HG03457 (cell line): ENCODE measurements around the gene OR4N2.
"Not testable (repeated sequence)": the region's sequence is repeated elsewhere in the genome, so short reads cannot be mapped to it uniquely, and the experiment has no call there.

Source experiments
- ATAC-seq: cut with Tn5 transposase; IDR thresholded peaks from one replicate; pipeline ENCODE4 v1.9.1; 2021; ENCODE audit warnings: moderate number of reproducible peaks; ENCODE audit not compliant: unreplicated experiment

OR4N2 gene, protein sequence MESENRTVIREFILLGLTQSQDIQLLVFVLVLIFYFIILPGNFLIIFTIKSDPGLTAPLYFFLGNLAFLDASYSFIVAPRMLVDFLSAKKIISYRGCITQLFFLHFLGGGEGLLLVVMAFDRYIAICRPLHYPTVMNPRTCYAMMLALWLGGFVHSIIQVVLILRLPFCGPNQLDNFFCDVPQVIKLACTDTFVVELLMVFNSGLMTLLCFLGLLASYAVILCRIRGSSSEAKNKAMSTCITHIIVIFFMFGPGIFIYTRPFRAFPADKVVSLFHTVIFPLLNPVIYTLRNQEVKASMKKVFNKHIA

DNA sequence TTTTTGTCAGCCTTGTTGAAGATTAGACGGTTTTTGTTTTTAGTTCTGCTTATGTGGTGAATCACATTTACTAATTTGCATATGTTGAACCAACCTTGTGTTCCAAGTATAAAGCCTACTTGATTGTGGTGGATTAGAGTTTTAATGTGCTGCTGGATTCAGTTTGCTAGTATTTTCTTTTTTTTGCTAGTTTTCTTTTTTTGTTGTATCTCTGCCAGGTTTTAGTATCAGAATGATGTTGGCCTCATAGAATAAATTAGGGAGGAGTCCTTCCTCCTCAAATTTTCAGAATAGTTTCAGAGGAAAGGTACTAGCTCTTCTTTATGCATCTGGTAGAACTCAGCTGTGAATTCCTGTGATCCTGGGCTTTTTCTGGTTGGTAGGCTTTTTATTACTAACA, at the start of gene OR4N2:
OR4N2 (plus strand) TSS at position 301 of the 400 bp plus-strand sequence. CDS start 23,679 bp downstream, outside the sequence.
- not testable (repeated sequence) for ATAC-seq

DNA sequence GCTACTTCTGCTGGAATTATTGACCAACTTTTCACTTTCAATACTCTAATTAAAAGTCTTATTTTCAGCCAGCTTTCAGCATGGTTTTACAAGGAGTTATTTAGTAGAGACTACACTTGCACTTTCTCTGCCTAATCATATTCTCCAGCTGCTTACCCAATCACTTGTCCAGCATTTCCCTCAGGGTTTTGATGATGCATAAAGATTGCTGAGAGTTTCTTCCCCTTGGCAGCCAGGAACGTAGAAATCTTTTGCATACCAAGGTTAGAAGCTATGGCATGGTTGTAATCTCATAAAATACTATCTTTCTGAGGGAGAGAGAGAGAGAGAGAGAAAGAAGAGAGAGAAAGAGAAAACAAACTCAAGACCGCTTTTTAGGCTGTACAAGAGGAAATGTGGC, 49.4 kb upstream of the OR4N2 start:
- ATAC-seq, result no peak

DNA sequence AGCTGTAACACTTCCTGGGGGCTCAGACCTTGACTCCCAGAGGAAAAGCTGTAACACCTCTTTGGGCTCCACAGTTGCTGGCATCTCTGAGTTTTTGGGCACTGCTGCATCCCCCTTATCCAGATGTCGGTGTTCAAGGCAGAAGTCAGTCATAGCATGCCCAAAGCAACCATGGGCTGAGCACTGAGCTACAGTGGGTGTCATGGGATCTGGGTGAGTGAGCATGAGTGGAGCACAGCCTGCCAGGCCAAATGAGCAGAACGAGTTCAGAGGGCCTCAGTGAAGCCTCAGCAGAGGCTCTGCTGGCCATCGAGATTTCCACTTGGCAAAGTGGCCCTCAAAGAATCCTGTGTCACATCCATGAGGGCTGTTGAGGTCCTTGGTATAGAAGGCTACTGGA, 32.1 kb upstream of the OR4N2 start:
- not testable (repeated sequence) for ATAC-seq

DNA sequence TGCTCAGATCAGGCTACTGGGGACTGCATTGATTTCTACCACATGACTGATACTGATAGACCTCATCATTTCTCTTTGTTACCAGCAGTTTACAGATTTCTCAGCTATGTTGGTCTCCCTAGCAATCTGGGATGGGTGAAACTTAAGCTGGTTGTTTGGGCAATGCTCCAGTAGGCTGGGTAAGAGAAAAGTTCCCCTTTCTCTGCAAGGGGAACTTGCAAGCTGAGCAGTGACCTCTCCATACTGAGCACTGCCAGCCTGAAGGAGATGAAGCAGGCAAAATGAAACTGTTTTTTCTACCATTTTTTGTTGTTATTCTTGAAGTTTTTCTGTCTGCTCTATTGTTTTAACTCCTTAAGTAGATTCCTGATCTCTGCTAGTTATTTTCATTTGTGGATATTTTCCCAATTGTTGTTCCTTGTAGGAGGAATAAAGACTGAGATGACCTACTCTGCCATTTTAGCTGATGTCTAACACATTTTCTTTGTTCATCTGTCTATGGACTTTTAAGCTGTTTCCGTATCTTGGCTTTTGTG, 31.6 kb upstream of the OR4N2 start:
- ATAC-seq, result no peak

DNA sequence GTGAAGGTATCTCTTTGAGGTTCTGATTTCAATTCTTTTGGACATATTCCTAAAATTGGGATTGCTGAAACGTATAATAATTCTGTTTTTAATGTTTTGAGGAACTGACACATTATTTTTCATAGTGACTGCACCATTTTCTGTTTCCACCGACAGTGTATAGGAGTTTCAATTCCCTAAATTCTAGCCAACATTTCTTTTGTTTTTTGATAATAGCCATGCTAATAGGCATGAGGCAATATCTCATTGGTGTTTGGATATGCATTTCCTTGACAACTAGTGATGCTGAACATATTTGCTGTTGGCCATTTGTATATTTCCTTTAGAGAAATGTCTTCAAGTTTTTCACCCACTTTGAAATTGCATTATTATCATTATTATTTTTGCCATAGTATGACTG, 31.1 kb upstream of the OR4N2 start:
- ATAC-seq, result not testable (repeated sequence)

DNA sequence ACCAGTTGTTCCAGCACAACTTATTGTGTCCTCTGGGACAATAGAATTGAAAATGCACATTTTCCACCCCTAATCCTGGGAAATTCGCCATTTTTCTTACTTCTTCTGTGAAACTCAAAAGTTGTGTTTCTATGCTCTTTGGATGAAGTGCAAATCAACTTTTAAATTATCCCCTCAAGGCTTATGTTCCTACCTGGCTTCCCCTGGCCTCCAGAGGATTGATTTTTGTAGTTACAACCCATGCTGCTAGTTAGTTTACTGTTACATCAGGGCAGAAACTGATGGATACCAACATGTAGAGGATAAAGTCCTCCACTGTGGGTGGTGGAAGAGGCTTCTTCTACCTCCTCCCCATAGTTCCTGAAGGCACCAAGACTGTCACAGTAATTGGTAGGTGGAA, 30.4 kb upstream of the OR4N2 start, which contains the start of gene OR4M1:
OR4M1 (plus strand) TSS at position 301 of the 400 bp plus-strand sequence. CDS start 6,819 bp downstream, outside the sequence.
- ATAC-seq, result not testable (repeated sequence)

DNA sequence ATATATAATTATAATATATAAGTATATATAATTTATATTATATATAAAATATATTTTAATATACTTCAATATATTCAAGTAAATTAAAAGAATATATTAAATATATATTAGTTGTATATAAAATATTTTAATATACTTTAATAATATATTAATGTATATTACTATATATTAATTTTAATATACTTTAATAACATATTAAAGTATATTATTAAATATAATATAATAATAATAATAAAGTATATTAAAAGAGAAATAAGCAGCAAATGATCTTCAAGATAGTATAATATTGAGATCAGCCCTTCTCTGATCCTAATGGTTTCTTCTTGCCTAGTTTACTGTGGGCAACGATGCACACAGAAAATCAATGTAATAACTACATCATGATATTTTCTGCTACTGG, 28.0 kb upstream of the OR4N2 start:
- no peak for ATAC-seq

DNA sequence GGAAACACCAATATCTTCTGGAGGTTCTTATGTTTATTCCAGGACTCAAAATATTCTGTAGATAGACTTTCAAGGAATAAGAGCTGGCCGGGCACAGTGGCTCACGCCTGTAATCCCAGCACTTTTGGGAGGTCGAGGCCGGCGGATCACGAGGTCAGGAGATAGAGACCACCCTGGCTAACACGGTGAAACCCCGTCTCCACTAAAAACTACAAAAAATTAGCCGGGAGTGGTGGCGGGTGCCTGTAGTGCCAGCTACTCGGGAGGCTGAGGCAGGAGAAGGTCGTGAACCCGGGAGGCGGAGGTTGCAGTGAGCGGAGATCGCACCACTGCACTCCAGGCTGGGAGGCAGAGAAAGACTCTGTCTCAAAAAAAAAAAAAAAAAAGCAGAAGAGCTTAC, 17.7 kb upstream of the OR4N2 start:
- ATAC-seq, result not testable (repeated sequence)

DNA sequence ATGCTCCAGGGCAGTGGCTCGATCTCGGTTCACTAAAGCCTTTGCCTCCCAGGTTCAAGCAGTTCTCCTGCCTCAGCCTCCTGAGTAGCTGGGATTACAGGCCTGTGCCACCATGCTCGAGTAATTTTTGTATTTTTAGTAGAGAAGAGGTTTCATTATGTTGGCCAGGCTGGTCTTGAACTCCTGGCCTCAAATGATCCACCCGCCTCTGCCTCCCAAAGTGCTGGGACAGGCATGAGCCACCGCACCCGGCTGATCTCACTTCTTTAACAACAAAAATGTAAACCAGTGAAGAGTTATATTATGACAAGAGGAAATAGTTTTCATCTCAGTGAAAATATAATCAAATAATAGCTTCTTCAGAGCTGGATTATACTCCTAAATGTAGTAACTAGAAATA, 16.3 kb upstream of the OR4N2 start:
- not testable (repeated sequence) for ATAC-seq

DNA sequence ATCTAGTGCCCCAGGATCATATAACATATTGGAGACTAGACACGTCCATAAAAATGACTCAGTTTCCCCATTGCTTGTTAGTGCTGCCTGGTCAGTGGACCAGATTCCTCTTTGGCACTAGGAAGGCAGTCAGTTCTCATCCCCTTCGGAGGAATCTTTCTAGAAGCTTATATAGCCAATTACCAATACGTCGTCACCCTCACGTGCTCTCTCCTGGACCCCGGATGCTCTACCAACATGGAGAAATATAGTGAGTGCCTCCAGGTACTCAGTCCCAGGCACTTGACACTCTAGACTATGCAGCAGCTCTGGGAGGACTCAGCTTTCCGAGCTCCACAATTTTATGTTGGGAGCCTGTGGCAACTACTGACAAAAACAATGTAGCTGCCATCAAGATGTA, 15.4 kb upstream of the OR4N2 start:
- not testable (repeated sequence) for ATAC-seq

DNA sequence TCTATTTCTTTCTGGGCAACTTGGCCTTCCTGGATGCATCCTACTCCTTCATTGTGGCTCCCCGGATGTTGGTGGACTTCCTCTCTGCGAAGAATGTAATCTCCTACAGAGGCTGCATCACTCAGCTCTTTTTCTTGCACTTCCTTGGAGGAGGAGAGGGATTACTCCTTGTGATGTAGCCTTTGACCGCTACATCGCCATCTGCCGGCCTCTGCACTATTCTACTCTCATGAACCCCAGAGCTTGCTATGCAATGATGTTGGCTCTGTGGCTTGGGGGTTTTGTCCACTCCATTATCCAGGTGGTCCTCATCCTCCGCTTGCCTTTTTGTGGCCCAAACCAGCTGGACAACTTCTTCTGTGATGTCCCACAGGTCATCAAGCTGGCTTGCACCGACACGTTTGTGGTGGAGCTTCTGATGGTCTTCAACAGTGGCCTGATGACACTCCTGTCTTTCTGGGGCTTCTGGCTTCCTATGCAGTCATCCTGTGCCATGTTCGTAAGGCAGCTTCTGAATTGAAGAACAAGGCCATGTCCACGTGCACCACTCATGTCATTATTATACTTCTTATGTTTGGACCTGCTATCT, 7.0 kb upstream of the OR4N2 start:
- not testable (repeated sequence) for ATAC-seq

DNA sequence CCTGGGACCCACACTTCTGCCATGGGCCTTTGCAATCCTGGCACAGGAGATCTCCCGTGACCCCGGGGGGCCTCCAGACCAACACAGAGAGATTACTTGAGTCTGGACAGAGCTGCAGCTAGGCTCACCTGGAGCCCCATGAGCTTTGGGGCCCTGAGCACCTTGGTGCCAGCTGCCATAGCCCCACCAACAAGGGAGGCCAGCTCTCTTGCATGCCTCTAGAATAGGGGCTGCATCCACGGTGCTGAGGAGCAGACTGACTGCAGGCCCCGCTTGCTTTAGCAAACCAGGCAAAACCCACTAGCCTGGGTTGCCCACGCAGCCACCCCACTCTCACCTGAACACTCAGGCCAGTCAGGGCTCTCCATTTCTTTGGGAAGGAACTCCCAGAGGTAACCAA, 3.7 kb upstream of the OR4N2 start:
- no peak for ATAC-seq

DNA sequence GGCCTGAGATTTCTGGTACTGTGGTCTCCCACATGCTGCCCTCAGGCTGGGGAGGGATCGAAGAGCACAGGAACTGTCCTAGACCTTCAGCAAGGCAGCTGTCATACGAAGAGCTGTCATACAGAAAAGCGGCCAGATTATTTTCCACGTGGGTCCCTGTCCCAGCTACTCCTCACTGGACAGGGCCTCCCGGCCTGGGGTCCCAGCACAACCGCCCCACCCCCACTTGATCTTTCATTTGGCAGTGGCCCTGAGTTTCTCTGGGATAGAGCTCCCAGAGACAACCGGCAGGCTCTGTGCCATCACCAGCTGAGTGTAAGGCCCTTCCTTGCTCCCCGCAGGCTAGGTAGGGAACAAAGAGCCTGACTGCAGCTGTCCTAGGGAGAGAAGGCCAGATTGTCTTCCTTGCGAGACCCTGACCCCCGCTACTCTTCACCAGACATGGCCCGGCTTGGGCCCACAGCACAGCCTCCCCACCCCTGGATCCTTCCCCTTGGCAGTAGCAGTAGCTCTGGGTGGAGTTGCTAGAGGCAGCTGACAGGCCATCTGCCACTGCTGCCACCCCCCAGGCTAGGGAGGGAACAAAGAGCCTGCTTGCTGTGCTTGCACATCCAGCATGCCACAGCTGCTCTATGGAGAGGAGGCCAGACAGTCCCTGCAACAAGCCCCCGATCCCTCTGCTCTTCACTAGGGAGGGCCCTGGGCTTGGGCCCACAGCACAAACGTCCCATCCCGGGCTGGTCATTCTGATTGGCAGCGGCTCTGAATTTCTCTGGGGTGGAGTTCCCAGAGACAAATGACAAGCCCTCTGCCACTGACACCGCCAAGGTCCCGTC, 3.1 kb upstream of the OR4N2 start:
- ATAC-seq, result no peak

DNA sequence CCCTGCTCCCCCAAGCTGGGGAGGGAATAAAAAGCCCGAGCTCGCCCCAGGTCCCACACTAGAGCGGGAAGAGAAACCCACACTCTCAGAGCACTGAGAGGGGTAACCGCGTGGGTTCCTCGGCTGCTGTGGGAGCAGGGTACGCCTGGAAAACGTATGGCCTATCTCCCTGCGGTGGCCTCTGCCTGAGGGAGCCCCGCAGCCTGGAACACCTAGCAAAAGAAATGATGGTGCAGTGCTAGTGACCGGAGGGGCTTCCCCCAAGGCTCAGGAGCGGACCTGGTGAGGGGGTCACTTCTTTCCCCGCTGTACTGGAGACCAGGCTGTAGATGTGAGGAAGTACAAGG, 2.5 kb upstream of the OR4N2 start:
- ATAC-seq, result no peak

DNA sequence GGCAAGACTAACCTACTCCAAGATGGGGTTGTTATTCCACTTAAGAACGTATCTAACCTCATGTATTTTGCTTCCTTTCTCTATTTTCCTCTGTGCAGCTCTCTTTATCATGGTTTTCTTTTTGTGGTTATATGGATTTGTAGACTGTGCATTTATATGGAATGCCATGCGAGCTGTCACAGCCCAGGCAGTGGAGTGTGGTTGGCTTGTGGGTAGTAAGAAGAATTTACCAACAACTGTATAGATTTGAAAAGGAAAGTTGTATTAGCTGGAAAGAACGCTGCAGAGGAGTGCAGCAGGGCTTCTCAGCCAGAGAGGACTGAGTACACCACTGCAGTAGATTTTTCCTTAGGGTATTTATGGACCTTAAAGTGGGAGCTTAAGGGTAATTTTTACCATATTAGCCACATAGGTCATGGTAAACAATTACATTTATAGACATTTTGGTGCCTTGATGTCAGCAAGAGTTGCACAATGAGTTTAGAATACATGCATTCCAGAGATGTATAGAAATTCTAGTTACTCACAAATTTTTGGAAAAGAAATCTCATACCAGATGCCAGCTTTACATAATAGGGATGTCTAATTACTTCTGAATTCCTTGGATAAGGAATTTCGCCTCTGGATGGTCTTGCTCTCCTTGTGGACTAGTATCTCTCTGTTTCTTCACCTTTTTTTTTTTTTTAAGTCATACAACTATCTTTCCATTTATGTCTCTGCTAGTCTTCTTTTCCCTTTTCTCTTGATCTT, 9.8 kb downstream of the OR4N2 start:
- ATAC-seq, result not testable (repeated sequence)

DNA sequence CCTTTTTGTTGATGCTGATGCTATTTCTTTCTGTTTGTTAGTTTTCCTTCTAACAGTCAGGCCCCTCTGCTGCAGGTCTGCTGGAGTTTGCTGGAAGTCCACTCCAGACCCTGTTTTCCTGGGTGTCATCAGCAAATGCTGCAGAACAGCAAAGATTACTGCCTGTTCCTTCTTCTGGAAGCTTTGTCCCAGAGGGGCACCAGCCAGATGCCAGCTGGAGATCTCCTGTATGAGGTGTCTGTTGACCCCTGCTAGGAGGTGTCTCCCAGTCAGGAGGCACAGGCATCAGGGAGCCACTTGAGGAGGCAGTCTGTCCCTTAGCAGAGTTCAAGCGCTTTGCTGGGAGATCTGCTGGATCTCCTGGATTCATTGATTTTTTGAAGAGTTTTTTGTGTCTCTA, 16.3 kb downstream of the OR4N2 start:
- ATAC-seq, result not testable (repeated sequence)

DNA sequence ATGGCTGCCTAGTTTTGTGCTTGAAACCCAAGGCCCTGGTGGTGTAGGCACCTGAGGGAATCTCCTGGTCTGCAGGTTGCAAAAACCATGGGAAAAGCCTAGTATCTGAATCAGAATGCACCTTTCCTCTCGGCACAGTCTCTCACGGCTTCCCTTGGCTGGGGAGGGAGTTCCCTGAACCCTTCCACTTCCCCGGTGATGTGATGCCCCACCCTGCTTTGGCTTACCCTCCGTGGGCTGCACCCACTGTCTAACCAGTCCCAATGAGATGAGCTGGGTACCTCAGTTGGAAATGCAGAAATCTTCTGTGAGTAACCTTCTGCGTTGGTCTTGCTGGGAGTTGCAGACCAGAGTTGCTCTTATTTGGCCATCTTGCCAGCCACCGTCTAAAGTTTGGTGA, 17.4 kb downstream of the OR4N2 start:
- not testable (repeated sequence) for ATAC-seq

DNA sequence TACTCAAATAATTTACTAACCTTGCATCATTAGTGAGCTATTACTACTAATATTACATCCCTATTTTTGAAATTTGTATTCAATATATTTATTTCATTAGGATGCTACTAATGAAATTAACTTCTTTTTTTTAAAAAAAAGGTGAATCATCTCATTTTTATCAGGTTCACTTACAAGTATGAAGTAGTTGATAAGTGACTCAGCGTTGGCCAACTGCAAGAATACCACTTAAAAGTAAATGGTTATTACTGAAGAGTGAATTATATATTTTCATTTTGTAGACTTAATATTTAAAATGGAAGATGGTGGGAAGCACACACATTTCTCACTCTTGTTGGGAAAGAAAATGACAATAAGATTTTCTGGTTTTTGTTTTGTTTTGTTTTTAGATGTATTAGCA, 19.6 kb downstream of the OR4N2 start:
- no peak for ATAC-seq

DNA sequence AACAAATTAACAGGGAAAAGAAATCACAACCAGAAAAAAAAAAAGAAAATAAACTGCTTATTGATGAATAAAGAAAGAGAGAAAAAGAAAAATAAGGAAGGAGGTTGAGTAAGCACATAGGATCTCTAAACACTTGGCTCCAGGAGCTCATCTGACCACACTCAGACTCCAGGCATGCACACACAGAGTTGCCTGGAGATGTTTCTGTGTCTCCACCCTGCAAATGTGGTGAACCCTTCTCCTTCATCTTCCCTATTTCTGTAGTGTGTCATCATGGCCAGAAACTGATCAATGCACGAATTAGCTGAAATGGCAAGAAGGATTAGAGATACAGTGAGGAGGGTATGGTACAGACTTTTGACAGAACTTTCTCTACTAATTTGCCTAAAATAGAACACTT, 20.2 kb downstream of the OR4N2 start:
- no peak for ATAC-seq

DNA sequence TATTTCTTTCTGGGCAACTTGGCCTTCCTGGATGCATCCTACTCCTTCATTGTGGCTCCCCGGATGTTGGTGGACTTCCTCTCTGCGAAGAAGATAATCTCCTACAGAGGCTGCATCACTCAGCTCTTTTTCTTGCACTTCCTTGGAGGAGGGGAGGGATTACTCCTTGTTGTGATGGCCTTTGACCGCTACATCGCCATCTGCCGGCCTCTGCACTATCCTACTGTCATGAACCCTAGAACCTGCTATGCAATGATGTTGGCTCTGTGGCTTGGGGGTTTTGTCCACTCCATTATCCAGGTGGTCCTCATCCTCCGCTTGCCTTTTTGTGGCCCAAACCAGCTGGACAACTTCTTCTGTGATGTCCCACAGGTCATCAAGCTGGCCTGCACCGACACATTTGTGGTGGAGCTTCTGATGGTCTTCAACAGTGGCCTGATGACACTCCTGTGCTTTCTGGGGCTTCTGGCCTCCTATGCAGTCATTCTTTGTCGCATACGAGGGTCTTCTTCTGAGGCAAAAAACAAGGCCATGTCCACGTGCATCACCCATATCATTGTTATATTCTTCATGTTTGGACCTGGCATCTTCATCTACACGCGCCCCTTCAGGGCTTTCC, 24.2 kb downstream of the OR4N2 start:
- not testable (repeated sequence) for ATAC-seq
